AG09309 (cell line): ENCODE measurements around the gene PCDHAC1.
"Not testable (repeated sequence)": the region's sequence is repeated elsewhere in the genome, so short reads cannot be mapped to it uniquely, and the experiment has no call there.

Experiments used
- DNase-seq: peaks from one replicate; pipeline ENCODE4 v3.0.0-alpha.2; 2010; ENCODE audit warnings: low read depth
- H3K4me3 ChIP-seq: 2 replicates; pipeline ENCODE4 v1.5.1; 2011; ENCODE audit warnings: mild to moderate bottlenecking, low read depth, low read length, moderate library complexity; ENCODE audit not compliant: control insufficient read depth
- TF ChIP-seq, protein P1 (sequence below): IDR thresholded peaks from 2 replicates; pipeline ENCODE4 v1.5.1; 2011; ENCODE audit warnings: mild to moderate bottlenecking, low read depth, low read length, inconsistent platforms; ENCODE audit not compliant: insufficient read depth, control insufficient read depth; ENCODE audit errors: missing control alignments

Gene PCDHAC1

GRCh38 chr5:140925806-140926442 is at the start of gene PCDHAC1:
Gene PCDHAC1, plus strand, starts transcription at chr5:140926299. Its CDS starts 594 bp downstream, at chr5:140926893.
- peak within 1 kb of the TSS; percentile 36 for H3K4me3 ChIP-seq
- TF ChIP-seq, protein P1, sequence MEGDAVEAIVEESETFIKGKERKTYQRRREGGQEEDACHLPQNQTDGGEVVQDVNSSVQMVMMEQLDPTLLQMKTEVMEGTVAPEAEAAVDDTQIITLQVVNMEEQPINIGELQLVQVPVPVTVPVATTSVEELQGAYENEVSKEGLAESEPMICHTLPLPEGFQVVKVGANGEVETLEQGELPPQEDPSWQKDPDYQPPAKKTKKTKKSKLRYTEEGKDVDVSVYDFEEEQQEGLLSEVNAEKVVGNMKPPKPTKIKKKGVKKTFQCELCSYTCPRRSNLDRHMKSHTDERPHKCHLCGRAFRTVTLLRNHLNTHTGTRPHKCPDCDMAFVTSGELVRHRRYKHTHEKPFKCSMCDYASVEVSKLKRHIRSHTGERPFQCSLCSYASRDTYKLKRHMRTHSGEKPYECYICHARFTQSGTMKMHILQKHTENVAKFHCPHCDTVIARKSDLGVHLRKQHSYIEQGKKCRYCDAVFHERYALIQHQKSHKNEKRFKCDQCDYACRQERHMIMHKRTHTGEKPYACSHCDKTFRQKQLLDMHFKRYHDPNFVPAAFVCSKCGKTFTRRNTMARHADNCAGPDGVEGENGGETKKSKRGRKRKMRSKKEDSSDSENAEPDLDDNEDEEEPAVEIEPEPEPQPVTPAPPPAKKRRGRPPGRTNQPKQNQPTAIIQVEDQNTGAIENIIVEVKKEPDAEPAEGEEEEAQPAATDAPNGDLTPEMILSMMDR: no peak
- DNase-seq: no peak

DNA sequence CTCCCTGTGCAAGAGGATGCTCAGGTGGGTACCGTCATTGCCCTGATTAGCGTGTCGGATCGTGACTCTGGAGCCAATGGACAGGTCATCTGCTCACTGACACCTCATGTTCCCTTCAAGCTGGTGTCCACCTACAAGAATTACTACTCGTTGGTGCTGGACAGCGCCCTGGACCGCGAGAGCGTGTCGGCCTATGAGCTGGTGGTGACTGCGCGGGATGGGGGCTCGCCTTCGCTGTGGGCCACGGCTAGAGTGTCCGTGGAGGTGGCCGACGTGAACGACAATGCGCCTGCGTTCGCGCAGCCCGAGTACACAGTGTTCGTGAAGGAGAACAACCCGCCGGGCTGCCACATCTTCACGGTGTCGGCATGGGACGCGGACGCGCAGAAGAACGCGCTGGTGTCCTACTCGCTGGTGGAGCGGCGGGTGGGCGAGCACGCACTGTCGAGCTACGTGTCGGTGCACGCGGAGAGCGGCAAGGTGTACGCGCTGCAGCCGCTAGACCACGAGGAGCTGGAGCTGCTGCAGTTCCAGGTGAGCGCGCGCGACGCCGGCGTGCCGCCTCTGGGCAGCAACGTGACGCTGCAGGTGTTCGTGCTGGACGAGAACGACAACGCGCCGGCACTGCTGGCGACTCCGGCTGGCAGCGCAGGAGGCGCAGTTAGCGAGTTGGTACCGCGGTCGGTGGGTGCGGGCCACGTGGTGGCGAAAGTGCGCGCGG is 49.4 kb upstream of the PCDHAC1 start:
- H3K4me3 ChIP-seq, DNase-seq: not testable (repeated sequence)

GRCh38 chr5:140877262-140877581 is 48.9 kb upstream of the PCDHAC1 start:
- H3K4me3 ChIP-seq: no peak overlapping the region
- no peak for DNase-seq
- TF ChIP-seq, protein P1: no peak

GRCh38 chr5:140881889-140882590 is 44.1 kb upstream of the PCDHAC1 start, which contains the start of gene PCDHA13:
Gene PCDHA13, plus strand, starts transcription at chr5:140882124. Its CDS starts 145 bp downstream, at chr5:140882269.
- TF ChIP-seq, protein P1: peak; percentile 18
- DNase-seq: no peak
- no peak within 1 kb of the TSS; the same call in 1 of the 2 replicates for H3K4me3 ChIP-seq

DNA sequence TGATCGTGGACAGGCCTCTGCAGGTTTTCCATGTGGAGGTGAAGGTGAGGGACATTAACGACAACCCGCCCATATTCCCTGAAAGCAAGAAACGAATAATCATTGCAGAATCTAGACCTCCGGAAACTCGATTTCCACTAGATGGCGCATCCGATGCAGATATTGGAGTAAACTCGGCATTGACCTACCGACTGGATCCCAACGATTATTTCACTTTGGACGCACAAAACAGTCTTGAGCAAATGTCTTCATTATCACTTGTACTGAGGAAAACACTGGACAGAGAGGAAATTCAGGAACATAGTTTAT is 43.6 kb upstream of the PCDHAC1 start:
- no peak overlapping the region for H3K4me3 ChIP-seq
- TF ChIP-seq, protein P1: peak; percentile 3
- no peak for DNase-seq

DNA sequence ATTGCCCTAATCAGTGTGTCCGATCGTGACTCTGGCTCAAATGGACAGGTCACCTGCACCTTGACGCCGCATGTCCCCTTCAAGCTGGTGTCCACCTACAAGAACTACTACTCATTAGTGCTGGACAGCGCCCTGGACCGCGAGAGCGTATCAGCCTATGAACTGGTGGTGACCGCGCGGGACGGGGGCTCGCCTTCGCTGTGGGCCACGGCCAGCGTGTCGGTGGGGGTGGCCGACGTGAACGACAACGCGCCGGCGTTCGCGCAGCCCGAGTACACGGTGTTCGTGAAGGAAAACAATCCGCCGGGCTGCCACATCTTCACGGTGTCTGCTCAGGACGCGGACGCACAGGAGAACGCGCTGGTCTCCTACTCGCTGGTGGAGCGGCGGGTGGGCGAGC is 42.7 kb upstream of the PCDHAC1 start:
- TF ChIP-seq, protein P1: no peak
- no peak for DNase-seq
- no peak overlapping the region for H3K4me3 ChIP-seq
